ENCODE data around the gene NET1.
A peak's percentile ranks its signal among the peaks of the same experiment; 100 is the strongest.

The NET1 gene

DNA sequence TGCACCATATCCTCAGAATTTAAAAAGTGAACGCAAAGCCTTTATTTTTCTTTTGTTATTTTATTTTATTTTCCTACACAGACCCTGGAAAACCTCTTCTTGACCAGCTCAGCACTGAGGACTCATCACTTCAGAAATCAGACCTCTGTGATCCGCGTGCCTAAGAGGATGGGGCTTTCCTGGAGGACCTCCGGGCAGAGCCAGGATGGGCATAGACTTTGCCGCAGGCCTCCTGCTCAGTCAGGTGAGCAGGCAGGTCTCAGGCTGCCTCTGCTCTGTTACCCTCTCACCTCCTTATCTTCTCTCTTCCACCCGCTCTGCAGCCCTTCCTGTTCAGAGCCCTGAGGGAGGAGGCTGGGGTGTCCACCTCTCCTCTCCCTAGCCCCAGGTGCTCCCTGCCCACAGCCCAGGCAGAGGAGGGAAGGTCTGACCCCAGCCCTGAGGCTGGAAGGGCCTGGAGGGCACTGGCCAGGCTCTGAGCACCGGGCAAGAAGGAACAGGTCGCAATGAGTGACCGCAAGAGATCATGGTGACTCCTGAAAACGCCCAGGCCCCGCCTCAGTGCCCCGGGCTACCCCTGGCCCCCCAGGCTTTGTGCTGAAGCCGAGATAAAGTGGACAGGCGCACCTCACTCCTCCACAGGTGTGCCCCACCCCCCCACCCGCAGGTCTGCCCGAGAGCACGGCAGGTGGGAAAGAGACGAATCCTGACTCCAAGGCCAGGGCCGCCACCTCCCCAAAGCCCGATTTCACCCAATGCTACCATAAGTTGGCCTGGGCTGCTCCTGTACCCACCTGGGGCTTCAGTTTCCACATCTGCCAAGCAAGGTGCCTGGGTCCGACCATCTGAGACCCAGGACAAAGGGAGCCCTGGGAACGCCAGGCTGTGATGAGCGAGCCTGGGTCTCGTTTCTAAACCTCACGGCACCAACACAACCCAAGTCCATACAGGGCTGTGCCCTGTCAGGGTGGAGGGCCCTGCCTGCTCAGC is 84.2 kb downstream of the NET1 start:
- Histone ChIP-seq H4K8ac (ENCODE audit: low read depth, low read length) (no peak overlapping the region), H3K4me3 (ENCODE audit: low read length) (no peak overlapping the region), H3K23ac (ENCODE audit: low read length) (no peak overlapping the region), H2BK15ac (replicated peaks; ENCODE audit: low read depth) (no peak overlapping the region), H2BK5ac (ENCODE audit: low read length) (no peak overlapping the region), H3K79me1 (ENCODE audit: low read length) (no peaks in the 10 kb centered on the region), H4K5ac (ENCODE audit: low read length) (no peak overlapping the region), H3K4me1 (ENCODE audit: control insufficient read depth, low read depth, low read length) (peaks cover 2% of the 10 kb centered on the region), H2AK5ac (ENCODE audit: low read length) (no peak overlapping the region), H3K56ac (ENCODE audit: low read length) (no peak overlapping the region), H2BK120ac (ENCODE audit: low read depth, low read length) (no peak overlapping the region), H3K4ac (ENCODE audit: low read depth, low read length) (no peak overlapping the region), H3K79me2 (ENCODE audit: control insufficient read depth, insufficient read depth, low read length) (no peaks in the 10 kb centered on the region), H3K27me3 (ENCODE audit: insufficient read depth, low read length, poor library complexity) (no peaks in the 10 kb centered on the region), H3K4me2 (ENCODE audit: low read length) (no peak overlapping the region), H3K27ac (ENCODE audit: low read depth, low read length) (no peak overlapping the region), H3K9ac (ENCODE audit: low read length) (no peak overlapping the region), H3K36me3 (ENCODE audit: control insufficient read depth, insufficient read depth, low read length) (no peaks in the 10 kb centered on the region), H3K18ac (ENCODE audit: low read length) (no peak overlapping the region)
- DNase-seq = no peak
- no CpG with 5 or more reads among the region's 25 CpGs for WGBS (ENCODE audit: extremely low coverage, insufficient coverage, low lambda C conversion rate)

DNA sequence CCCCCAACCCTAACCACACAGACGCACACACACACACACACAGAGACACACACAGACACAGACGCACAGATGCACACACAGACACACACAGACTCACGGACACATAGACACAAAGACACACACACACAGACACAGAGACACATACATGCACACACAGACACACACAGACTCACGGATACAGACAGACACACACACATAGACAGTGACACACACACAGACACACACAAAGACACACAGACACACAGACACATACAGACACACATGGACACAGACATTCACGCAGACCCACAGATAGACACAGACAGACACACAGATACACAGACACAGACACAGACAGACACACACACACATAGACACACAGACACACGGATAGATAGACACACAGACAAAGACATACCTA is 84.9 kb downstream of the NET1 start:
- Histone ChIP-seq H2AK5ac (ENCODE audit: low read length) (peak overlapping the region; percentile 88), H4K8ac (ENCODE audit: low read depth, low read length) (no peak overlapping the region), H3K36me3 (ENCODE audit: control insufficient read depth, insufficient read depth, low read length) (no peaks in the 10 kb centered on the region), H3K4me1 (ENCODE audit: control insufficient read depth, low read depth, low read length) (peaks cover 2% of the 10 kb centered on the region), H3K23ac (ENCODE audit: low read length) (no peak overlapping the region), H3K79me2 (ENCODE audit: control insufficient read depth, insufficient read depth, low read length) (no peaks in the 10 kb centered on the region), H3K4me2 (ENCODE audit: low read length) (no peak overlapping the region), H3K27ac (ENCODE audit: low read depth, low read length) (no peak overlapping the region), H2BK5ac (ENCODE audit: low read length) (no peak overlapping the region), H3K79me1 (ENCODE audit: low read length) (no peaks in the 10 kb centered on the region), H2BK15ac (replicated peaks; ENCODE audit: low read depth) (no peak overlapping the region), H3K9ac (ENCODE audit: low read length) (no peak overlapping the region), H3K27me3 (ENCODE audit: insufficient read depth, low read length, poor library complexity) (no peaks in the 10 kb centered on the region), H3K18ac (ENCODE audit: low read length) (no peak overlapping the region), H3K4me3 (ENCODE audit: low read length) (no peak overlapping the region), H3K56ac (ENCODE audit: low read length) (no peak overlapping the region), H4K5ac (ENCODE audit: low read length) (no peak overlapping the region), H3K4ac (ENCODE audit: low read depth, low read length) (no peak overlapping the region), H2BK120ac (ENCODE audit: low read depth, low read length) (no peak overlapping the region)
- DNase-seq = no peak
- WGBS (ENCODE audit: extremely low coverage, insufficient coverage, low lambda C conversion rate) = no CpG with 5 or more reads among the region's 6 CpGs

DNA sequence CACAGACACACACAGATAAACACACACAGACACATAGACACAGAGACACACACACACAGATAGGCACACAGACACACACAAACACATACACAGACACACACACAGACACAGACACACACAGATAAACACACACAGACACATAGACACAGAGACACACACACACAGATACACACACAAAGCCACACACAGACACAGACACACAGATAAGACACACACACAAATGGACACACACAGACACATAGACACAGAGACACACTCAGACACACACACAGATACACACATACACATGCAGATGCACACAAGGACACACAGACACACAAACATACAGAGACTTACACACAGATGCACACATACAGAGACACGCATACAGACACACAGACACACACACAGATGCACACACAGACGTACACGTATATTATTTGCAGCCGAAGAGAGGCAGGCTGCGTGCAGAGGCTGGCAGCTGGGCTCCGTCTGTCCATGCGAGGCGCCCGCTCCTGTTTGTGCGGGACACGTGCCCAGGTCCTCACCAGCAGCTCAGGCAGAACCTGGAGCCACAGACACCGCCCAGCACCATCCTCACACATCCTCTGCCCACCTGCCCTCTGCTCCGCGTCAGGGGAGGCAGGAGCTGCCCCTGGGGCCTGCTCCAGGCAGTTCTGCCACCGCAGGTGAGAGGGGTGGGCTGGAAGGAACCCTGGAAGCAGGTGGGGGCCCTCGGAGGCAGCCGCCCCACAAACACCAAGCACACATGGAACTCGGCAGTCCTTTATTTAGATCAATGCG is 85.8 kb downstream of the NET1 start:
- Histone ChIP-seq H3K79me2 (ENCODE audit: control insufficient read depth, insufficient read depth, low read length) (no peaks in the 10 kb centered on the region), H3K4ac (ENCODE audit: low read depth, low read length) (no peak overlapping the region), H3K23ac (ENCODE audit: low read length) (no peak overlapping the region), H2BK5ac (ENCODE audit: low read length) (no peak overlapping the region), H2BK15ac (replicated peaks; ENCODE audit: low read depth) (no peak overlapping the region), H3K9ac (ENCODE audit: low read length) (no peak overlapping the region), H3K4me1 (ENCODE audit: control insufficient read depth, low read depth, low read length) (peaks cover 2% of the 10 kb centered on the region), H3K4me3 (ENCODE audit: low read length) (no peak overlapping the region), H3K79me1 (ENCODE audit: low read length) (no peaks in the 10 kb centered on the region), H3K56ac (ENCODE audit: low read length) (no peak overlapping the region), H4K8ac (ENCODE audit: low read depth, low read length) (no peak overlapping the region), H3K36me3 (ENCODE audit: control insufficient read depth, insufficient read depth, low read length) (no peaks in the 10 kb centered on the region), H3K27ac (ENCODE audit: low read depth, low read length) (no peak overlapping the region), H3K18ac (ENCODE audit: low read length) (no peak overlapping the region), H3K27me3 (ENCODE audit: insufficient read depth, low read length, poor library complexity) (no peaks in the 10 kb centered on the region), H2AK5ac (ENCODE audit: low read length) (no peak overlapping the region), H2BK120ac (ENCODE audit: low read depth, low read length) (no peak overlapping the region), H3K4me2 (ENCODE audit: low read length) (no peak overlapping the region), H4K5ac (ENCODE audit: low read length) (no peak overlapping the region)
- no CpG with 5 or more reads among the region's 19 CpGs for WGBS (ENCODE audit: extremely low coverage, insufficient coverage, low lambda C conversion rate)
- no peak for DNase-seq

DNA sequence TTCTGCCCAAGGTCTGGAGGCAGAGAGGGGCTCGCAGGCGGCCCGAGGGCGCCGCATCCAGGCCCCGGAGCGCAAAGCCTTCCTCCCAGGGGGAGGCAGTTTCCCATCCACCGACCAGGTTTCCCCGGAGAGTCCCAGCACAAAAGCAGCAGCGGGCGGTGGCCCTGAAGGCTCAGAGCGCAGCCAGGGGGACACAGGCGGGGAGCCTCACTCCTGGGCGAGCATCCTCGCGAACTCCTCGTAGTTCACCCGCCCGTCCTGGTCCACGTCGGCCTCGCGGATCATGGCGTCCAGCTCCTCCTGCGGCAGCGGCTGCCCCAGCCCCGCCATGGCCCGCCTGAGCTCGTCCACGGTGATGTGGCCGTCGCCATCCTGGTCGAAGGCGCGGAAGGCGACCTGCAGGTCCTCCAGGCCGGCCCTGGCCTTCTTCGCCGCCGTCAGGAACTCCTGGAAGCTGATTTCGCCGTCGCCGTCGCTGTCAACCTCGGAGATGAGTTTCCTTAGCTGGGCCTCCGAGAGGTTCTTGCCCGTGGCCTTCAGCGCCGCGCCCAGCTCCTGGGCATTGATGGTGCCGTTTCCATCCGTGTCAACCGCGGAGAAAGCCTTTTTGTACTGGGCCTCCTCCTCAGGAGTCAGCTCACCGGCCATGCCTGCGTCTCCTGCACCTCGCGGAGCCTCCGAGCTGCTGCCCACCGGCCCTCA is 86.6 kb downstream of the NET1 start:
- no peak overlapping the region for H3K4me3 ChIP-seq (ENCODE audit: low read length)
- H2BK120ac ChIP-seq (ENCODE audit: low read depth, low read length) = no peak overlapping the region
- H3K27me3 ChIP-seq (ENCODE audit: insufficient read depth, low read length, poor library complexity) = no peaks in the 10 kb centered on the region
- peak overlapping the region; percentile 28 for H3K56ac ChIP-seq (ENCODE audit: low read length)
- H2BK5ac ChIP-seq (ENCODE audit: low read length) = no peak overlapping the region
- no CpG with 5 or more reads among the region's 61 CpGs for WGBS (ENCODE audit: extremely low coverage, insufficient coverage, low lambda C conversion rate)
- no peak overlapping the region for H3K27ac ChIP-seq (ENCODE audit: low read depth, low read length)
- H3K9ac ChIP-seq (ENCODE audit: low read length) = no peak overlapping the region
- H3K4me2 ChIP-seq (ENCODE audit: low read length) = no peak overlapping the region
- no peak overlapping the region for H3K18ac ChIP-seq (ENCODE audit: low read length)
- H2AK5ac ChIP-seq (ENCODE audit: low read length) = no peak overlapping the region
- no peak for DNase-seq
- H3K36me3 ChIP-seq (ENCODE audit: control insufficient read depth, insufficient read depth, low read length) = no peaks in the 10 kb centered on the region
- no peaks in the 10 kb centered on the region for H3K79me1 ChIP-seq (ENCODE audit: low read length)
- peaks cover 2% of the 10 kb centered on the region for H3K4me1 ChIP-seq (ENCODE audit: control insufficient read depth, low read depth, low read length)
- no peak overlapping the region for H4K8ac ChIP-seq (ENCODE audit: low read depth, low read length)
- no peak overlapping the region for H3K4ac ChIP-seq (ENCODE audit: low read depth, low read length)
- no peak overlapping the region for H3K23ac ChIP-seq (ENCODE audit: low read length)
- no peak overlapping the region for H2BK15ac ChIP-seq (replicated peaks; ENCODE audit: low read depth)
- H3K79me2 ChIP-seq (ENCODE audit: control insufficient read depth, insufficient read depth, low read length) = no peaks in the 10 kb centered on the region
- no peak overlapping the region for H4K5ac ChIP-seq (ENCODE audit: low read length)

DNA sequence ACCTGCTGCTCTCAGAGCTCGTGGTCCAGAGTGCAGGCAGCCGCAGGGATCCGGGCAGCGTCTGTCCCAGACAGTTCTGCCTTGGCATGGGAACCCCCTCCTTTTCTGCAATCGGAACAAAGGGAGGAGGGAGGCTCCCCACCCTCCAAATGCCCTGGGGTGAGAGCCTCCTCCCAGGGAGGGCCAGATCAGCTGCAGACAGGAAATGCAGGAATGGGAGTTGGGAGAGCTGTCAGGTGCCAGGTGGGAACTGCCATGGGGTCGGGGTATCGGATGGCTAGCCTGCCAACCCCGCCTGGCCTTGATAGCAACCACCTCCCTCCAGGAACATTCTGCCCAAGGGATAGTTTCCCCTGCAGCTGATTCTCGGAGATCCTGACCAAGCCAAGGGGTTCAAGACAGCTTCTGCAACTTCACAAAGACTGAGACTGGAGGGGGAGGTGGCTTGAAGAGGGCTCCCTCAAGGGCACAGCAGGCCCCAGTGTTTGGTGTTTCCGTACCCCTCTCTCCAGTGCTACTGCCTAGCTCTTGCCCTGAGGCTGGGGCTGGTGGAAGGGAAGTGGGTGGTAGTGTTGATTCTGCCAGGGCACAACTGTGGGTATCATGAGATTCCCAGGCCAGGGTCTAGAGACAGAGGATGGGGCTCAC is 87.3 kb downstream of the NET1 start, which contains the start of gene CALML5:
CALML5 (minus strand) TSS at position 78 of the 648 bp plus-strand sequence. CDS start 132 bp downstream, outside the sequence.
- Histone ChIP-seq H3K36me3 (ENCODE audit: control insufficient read depth, insufficient read depth, low read length) (no peaks in the 10 kb centered on the region), H2BK120ac (ENCODE audit: low read depth, low read length) (no peak within 1 kb of the TSS), H3K4me1 (ENCODE audit: control insufficient read depth, low read depth, low read length) (peaks cover 2% of the 10 kb centered on the region), H3K9ac (ENCODE audit: low read length) (no peak within 1 kb of the TSS), H3K79me2 (ENCODE audit: control insufficient read depth, insufficient read depth, low read length) (no peaks in the 10 kb centered on the region), H4K5ac (ENCODE audit: low read length) (no peak within 1 kb of the TSS), H3K79me1 (ENCODE audit: low read length) (no peaks in the 10 kb centered on the region), H3K4me2 (ENCODE audit: low read length) (no peak within 1 kb of the TSS), H3K56ac (ENCODE audit: low read length) (peak within 1 kb of the TSS; percentile 28), H2BK15ac (replicated peaks; ENCODE audit: low read depth) (no peak within 1 kb of the TSS), H3K27ac (ENCODE audit: low read depth, low read length) (no peak within 1 kb of the TSS), H3K27me3 (ENCODE audit: insufficient read depth, low read length, poor library complexity) (no peaks in the 10 kb centered on the region), H3K18ac (ENCODE audit: low read length) (no peak within 1 kb of the TSS), H2AK5ac (ENCODE audit: low read length) (no peak within 1 kb of the TSS), H3K4ac (ENCODE audit: low read depth, low read length) (no peak within 1 kb of the TSS), H3K23ac (ENCODE audit: low read length) (no peak within 1 kb of the TSS), H3K4me3 (ENCODE audit: low read length) (no peak within 1 kb of the TSS), H4K8ac (ENCODE audit: low read depth, low read length) (no peak within 1 kb of the TSS), H2BK5ac (ENCODE audit: low read length) (no peak within 1 kb of the TSS)
- DNase-seq = no peak
- no CpG with 5 or more reads among the region's 10 CpGs for WGBS (ENCODE audit: extremely low coverage, insufficient coverage, low lambda C conversion rate)
